ENCODE results near the gene LMO7. TPM values are rescaled to one million over a fixed set of nuclear protein-coding genes. Genes with fewer than 3 reads are reported as not detected.
"Not testable (repeated sequence)": the region's sequence is repeated elsewhere in the genome, so short reads cannot be mapped to it uniquely, and the experiment has no call there.

The LMO7 gene
- total and polyA plus RNA-seq, 2 of the 4 experiments (the other 2 are of a cell fraction), result 266 to 367 TPM

DNA sequence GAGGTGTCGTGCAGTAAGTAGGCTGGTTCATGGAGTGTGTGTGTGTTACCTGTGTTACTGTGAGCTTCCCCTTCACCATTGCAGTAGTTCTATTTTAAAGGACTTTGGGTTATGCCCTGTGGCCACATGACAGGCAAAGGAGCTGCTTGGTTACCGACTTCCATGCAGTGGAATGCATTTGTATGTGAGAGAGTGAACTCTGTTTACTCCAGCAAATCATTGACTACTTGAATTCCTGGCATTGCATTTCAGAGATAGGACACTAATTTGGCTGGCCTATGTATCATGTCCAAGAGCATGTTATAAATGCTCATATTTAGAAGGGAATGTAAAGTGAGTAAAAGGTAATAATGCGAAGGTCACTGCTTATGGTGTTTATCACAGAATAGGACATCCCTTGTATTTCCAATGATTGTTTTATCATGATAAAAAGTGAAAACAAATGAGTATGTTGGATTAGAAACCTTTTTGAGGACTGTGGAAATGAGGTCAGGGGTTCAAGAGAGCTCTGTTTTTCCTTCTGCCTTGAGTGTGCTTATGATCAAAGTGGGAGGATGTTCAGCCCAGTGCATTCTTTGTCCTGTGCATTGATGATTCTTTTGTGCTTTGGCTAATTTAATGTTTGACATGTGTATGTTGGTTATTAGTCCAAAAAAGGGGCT is 156.5 kb downstream of the LMO7 start:
- Histone ChIP-seq H3K9me3 (ENCODE audit: control insufficient read depth, insufficient read depth, low read length) (no peaks in the 10 kb centered on the region), H2AK9ac (replicated peaks; ENCODE audit: low read depth, low read length, poor library complexity) (no peak overlapping the region), H3K56ac (ENCODE audit: extremely low read depth, insufficient read depth, low read length) (no peak overlapping the region), H2BK15ac (ENCODE audit: low read depth, low read length) (no peak overlapping the region), H3K27me3 (ENCODE audit: control insufficient read depth, insufficient read depth, low read length) (no peaks in the 10 kb centered on the region), H3K79me1 (ENCODE audit: low read depth in 1 of 2, low read length in 2 of 2) (peaks cover 35 to 70% of the 10 kb centered on the region in 2 experiments), H4K20me1 (ENCODE audit: insufficient read depth, low read length) (peaks cover 63% of the 10 kb centered on the region; the same call in 1 of the 2 replicates), H3K9me1 (ENCODE audit: insufficient read depth, low read length) (peaks cover 24% of the 10 kb centered on the region), H4K8ac (ENCODE audit: low read depth in 2 of 2, low read length in 2 of 2) (peak overlapping the region in 1 of 2 experiments; percentile 72; a peak in 2 of 4 replicates), H4K5ac (ENCODE audit: low read depth, low read length) (peak overlapping the region; percentile 46; the same call in 1 of the 2 replicates), H2AFZ (replicated peaks; ENCODE audit: low read length, poor library complexity) (no peak overlapping the region), H2BK120ac (ENCODE audit: low read depth, low read length) (peak overlapping the region; percentile 58), H3K14ac (replicated peaks; ENCODE audit: low read depth, low read length) (peak overlapping the region; percentile 68), H2AK5ac (ENCODE audit: low read depth, low read length) (peak overlapping the region; percentile 62; the same call in 1 of the 2 replicates), H3K27ac (ENCODE audit: insufficient read depth, low read length) (peak overlapping the region; percentile 71; the same call in 1 of the 2 replicates), H2BK20ac (ENCODE audit: low read depth, low read length) (peak overlapping the region; percentile 20; the same call in 1 of the 2 replicates), H3K18ac (ENCODE audit: low read depth, low read length) (peak overlapping the region; percentile 67; the same call in 1 of the 2 replicates), H3K9ac (ENCODE audit: low read depth, low read length) (no peak overlapping the region), H3K4ac (ENCODE audit: low read depth, low read length) (peak overlapping the region; percentile 13; the same call in 1 of the 2 replicates), H3K4me3 (ENCODE audit: insufficient read depth, low read depth, low read length) (no peak overlapping the region), H4K91ac (ENCODE audit: insufficient read depth, low read depth, low read length) (peak overlapping the region; percentile 7), H3K4me2 (ENCODE audit: low read depth, low read length) (peak overlapping the region; percentile 4; the same call in 1 of the 2 replicates), H3K23ac (ENCODE audit: low read depth, low read length) (peak overlapping the region; percentile 66; the same call in 1 of the 2 replicates), H2BK5ac (ENCODE audit: low read depth, low read length, poor library complexity, severe bottlenecking) (peak overlapping the region; percentile 87), H3K4me1 (ENCODE audit: control insufficient read depth, insufficient read depth, low read length) (peaks cover 15% of the 10 kb centered on the region), H3K36me3 (ENCODE audit: control insufficient read depth, insufficient read depth, low read length) (peaks cover 2% of the 10 kb centered on the region)
- TF ChIP-seq MXI1 (IDR thresholded peaks at IDR 0.05; ENCODE audit: borderline replicate concordance, low read depth, low read length) (no peak), BHLHE40 (IDR thresholded peaks at IDR 0.05; ENCODE audit: low read depth, low read length) (no peak), RCOR1 (IDR thresholded peaks at IDR 0.05; ENCODE audit: insufficient replicate concordance, low read length) (no peak), CHD1 (IDR thresholded peaks at IDR 0.05; ENCODE audit: low read depth, low read length) (no peak)
- TF ChIP-seq, protein P1, sequence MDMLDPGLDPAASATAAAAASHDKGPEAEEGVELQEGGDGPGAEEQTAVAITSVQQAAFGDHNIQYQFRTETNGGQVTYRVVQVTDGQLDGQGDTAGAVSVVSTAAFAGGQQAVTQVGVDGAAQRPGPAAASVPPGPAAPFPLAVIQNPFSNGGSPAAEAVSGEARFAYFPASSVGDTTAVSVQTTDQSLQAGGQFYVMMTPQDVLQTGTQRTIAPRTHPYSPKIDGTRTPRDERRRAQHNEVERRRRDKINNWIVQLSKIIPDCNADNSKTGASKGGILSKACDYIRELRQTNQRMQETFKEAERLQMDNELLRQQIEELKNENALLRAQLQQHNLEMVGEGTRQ (IDR thresholded peaks at IDR 0.05; ENCODE audit: low read depth, low read length), result peak; percentile 52; the same call in 1 of the 2 replicates
- ATAC-seq (ENCODE audit: low read depth) (peak; percentile 69), DNase-seq (peak; percentile 56)
- dilution Hi-C loops (cut with HindIII; ENCODE audit: low sequenced_read_pairs, unreplicated experiment), result no loop called here
- WGBS, 2 experiments (ENCODE audit: extremely low coverage in 2 of 2, insufficient read length in 1 of 2), result no CpG with 5 or more reads among the region's 3 CpGs
- ChIA-PET CTCF (interaction anchor here (0.6 kb wide), 1 partner anchor 911 kb away, joined by 7 read pairs; no protein-coding TSS in a partner anchor), POLR2A (ENCODE audit: unreplicated experiment) (no interaction called here)
- in situ Hi-C loops (cut with MboI; ENCODE audit: low sequenced_read_pairs), result no loop called here
- intact Hi-C loops (cut with micrococcal nuclease), result no loop called here
- BruUV-seq (replicated peaks), result no TSS peak

DNA sequence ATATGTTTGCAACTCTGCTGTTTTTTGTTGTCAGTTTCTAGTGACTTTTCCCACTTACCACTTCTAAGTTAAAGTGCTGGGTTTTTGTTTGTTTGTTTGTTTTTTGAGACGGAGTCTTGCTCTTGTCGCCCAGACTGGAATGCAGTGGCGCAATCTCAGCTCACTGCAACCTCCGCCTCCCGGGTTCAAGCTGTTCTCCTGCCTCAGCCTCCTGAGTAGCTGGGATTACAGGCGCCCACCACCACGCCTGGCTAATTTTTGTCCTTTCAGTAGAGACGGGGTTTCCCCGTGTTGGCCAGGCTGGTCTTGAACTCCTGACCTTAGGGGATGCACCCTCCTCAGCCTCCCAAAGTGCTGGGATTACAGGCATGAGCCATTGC is 157.0 kb downstream of the LMO7 start:
- Histone ChIP-seq H4K8ac (ENCODE audit: low read depth in 2 of 2, low read length in 2 of 2) (peak overlapping the region in 1 of 2 experiments; percentile 72; a peak in 1 of 4 replicates), H4K5ac (ENCODE audit: low read depth, low read length) (peak overlapping the region; percentile 46; the same call in 1 of the 2 replicates), H3K18ac (ENCODE audit: low read depth, low read length) (peak overlapping the region; percentile 67; the same call in 1 of the 2 replicates), H3K79me1 (ENCODE audit: low read depth in 1 of 2, low read length in 2 of 2) (peaks cover 35 to 73% of the 10 kb centered on the region in 2 experiments), H2BK20ac (ENCODE audit: low read depth, low read length) (0 out of 2 replicates have a peak overlapping the region, but pooled peaks have one; percentile 3), H4K20me1 (ENCODE audit: insufficient read depth, low read length) (peaks cover 67% of the 10 kb centered on the region; the same call in 1 of the 2 replicates), H2BK5ac (ENCODE audit: low read depth, low read length, poor library complexity, severe bottlenecking) (peak overlapping the region; percentile 87), H3K9me1 (ENCODE audit: insufficient read depth, low read length) (peaks cover 24% of the 10 kb centered on the region), H3K4me1 (ENCODE audit: control insufficient read depth, insufficient read depth, low read length) (peaks cover 17% of the 10 kb centered on the region), H3K27ac (ENCODE audit: insufficient read depth, low read length) (peak overlapping the region; percentile 47; the same call in 1 of the 2 replicates)
- intact Hi-C loops (cut with micrococcal nuclease); H3K14ac ChIP-seq (replicated peaks; ENCODE audit: low read depth, low read length); H2AK5ac ChIP-seq (ENCODE audit: low read depth, low read length); H3K36me3 ChIP-seq (ENCODE audit: control insufficient read depth, insufficient read depth, low read length); dilution Hi-C loops (cut with HindIII; ENCODE audit: low sequenced_read_pairs, unreplicated experiment); H2AK9ac ChIP-seq (replicated peaks; ENCODE audit: low read depth, low read length, poor library complexity); DNase-seq; BruUV-seq (replicated peaks); H3K23ac ChIP-seq (ENCODE audit: low read depth, low read length); POLR2A ChIA-PET (ENCODE audit: unreplicated experiment); H2AFZ ChIP-seq (replicated peaks; ENCODE audit: low read length, poor library complexity); H3K9me3 ChIP-seq (ENCODE audit: control insufficient read depth, insufficient read depth, low read length); H3K27me3 ChIP-seq (ENCODE audit: control insufficient read depth, insufficient read depth, low read length); H3K4me2 ChIP-seq (ENCODE audit: low read depth, low read length); H3K56ac ChIP-seq (ENCODE audit: extremely low read depth, insufficient read depth, low read length); H3K9ac ChIP-seq (ENCODE audit: low read depth, low read length); in situ Hi-C loops (cut with MboI; ENCODE audit: low sequenced_read_pairs); ATAC-seq (ENCODE audit: low read depth); H3K4ac ChIP-seq (ENCODE audit: low read depth, low read length); H3K4me3 ChIP-seq (ENCODE audit: insufficient read depth, low read depth, low read length); H2BK15ac ChIP-seq (ENCODE audit: low read depth, low read length); H4K91ac ChIP-seq (ENCODE audit: insufficient read depth, low read depth, low read length); H2BK120ac ChIP-seq (ENCODE audit: low read depth, low read length): not testable (repeated sequence)
- CTCF ChIA-PET, result interaction anchor here (0.6 to 0.7 kb wide), 2 partner anchors 31 to 910 kb away, joined by 4 to 7 read pairs; no protein-coding TSS in a partner anchor
- WGBS, 2 experiments (ENCODE audit: extremely low coverage in 2 of 2, insufficient read length in 1 of 2), result no CpG with 5 or more reads among the region's 9 CpGs
